Lower leg skin (tissue), 4 donors: ENCODE measurements around the gene STARD9. TPM values are rescaled to one million over a fixed set of nuclear protein-coding genes. Genes with fewer than 3 reads are reported as not detected.
"Not testable (repeated sequence)": the region's sequence is repeated elsewhere in the genome, so short reads cannot be mapped to it uniquely, and the experiment has no call there.

Experiments
- DNase-seq, 2 donors: peaks; one replicate each; pipeline ENCODE4 v3.0.0-alpha.2; 2019; ENCODE audit warnings: low spot score in 2 of 2
- H3K4me3 ChIP-seq: fragments of 200-600 bp; sonication (generic); 2 replicates; pipeline ENCODE4 v1.5.1; 2017; ENCODE audit warnings: mild to moderate bottlenecking, low read depth; ENCODE audit not compliant: poor library complexity, severe bottlenecking
- CTCF ChIP-seq, 3 donors: fragments of 450-650 bp; IDR thresholded peaks; one replicate each; pipeline ENCODE4 v1.5.1; 2016; ENCODE audit warnings: antibody characterized with exemption in 3 of 3, mild to moderate bottlenecking in 3 of 3, moderate library complexity in 2 of 3
- POLR2A ChIP-seq, 2 donors: fragments of 450-650 bp; IDR thresholded peaks; one replicate each; pipeline ENCODE4 v1.6.1; 2016 to 2017; ENCODE audit warnings: antibody characterized with exemption in 2 of 2, mild to moderate bottlenecking in 1 of 2, moderate library complexity in 1 of 2
- WGBS, 2 donors: methylation state at CpG; one replicate each; pipeline ENCODE4 v1.1.5; 2018; 5-methylcytosine and 5-hydroxymethylcytosine counted together
- intact Hi-C: fragments of 100-400 bp; cut with DNase I; formaldehyde crosslinking; loops from one replicate; pipeline ENCODE4 v1.15.0; 2023; ENCODE audit warnings: low total_unique reads
- total RNA-seq, 4 donors: library from RNA; depleted of rRNA; stranded (reverse); fragments of >200 nt; gene quantifications; one replicate each; pipeline ENCODE4 v1.1.0, GENCODE V29; 2016

Gene STARD9
- total RNA-seq, 4 donors from 2014 or later: 3.0 to 7.6 (median 6.7) TPM

GRCh38 chr15:42759093-42759492 lies 183.7 kb downstream of the STARD9 start:
- TF ChIP-seq POLR2A (IDR thresholded peaks at IDR 0.05): no peak
- TF ChIP-seq CTCF (IDR thresholded peaks at IDR 0.05): no peak
- H3K4me3 ChIP-seq: no peak overlapping the region
- DNase-seq: no peak
- WGBS, 2 donors: no CpG with 5 or more reads among the region's 2 CpGs
- intact Hi-C loops: no loop called here

GRCh38 chr15:42760759-42761158 lies 185.4 kb downstream of the STARD9 start:
- no peak for TF ChIP-seq CTCF (IDR thresholded peaks at IDR 0.05)
- no peak for TF ChIP-seq POLR2A (IDR thresholded peaks at IDR 0.05)
- WGBS, 2 donors: 97 to 98% methylated on average over 1 of the region's 1 CpG
- H3K4me3 ChIP-seq: no peak overlapping the region
- DNase-seq: no peak
- intact Hi-C loops: no loop called here

- 86 to 87% methylated on average over 2 of the region's 2 CpGs for WGBS, 2 donors
- H3K4me3 ChIP-seq, intact Hi-C loops, DNase-seq: not testable (repeated sequence)
These were observed 186.4 kb downstream of the STARD9 start for GRCh38 chr15:42761813-42762212.

GRCh38 chr15:42764154-42764731 lies 188.8 kb downstream of the STARD9 start:
- WGBS, 2 donors: 84 to 87% methylated on average over 16 of the region's 16 CpGs
- DNase-seq, intact Hi-C loops, H3K4me3 ChIP-seq: not testable (repeated sequence)

GRCh38 chr15:42766109-42766508 lies 190.7 kb downstream of the STARD9 start:
- 87 to 94% methylated on average over 4 of the region's 4 CpGs for WGBS, 2 donors

More at GRCh38 chr15:42766109-42766508, 190.7 kb downstream of the STARD9 start:
- DNase-seq, H3K4me3 ChIP-seq, intact Hi-C loops: not testable (repeated sequence)

Other genes starting within 250 kb of the STARD9 start
- gene CAPN3, start 216.1 kb upstream of the STARD9 start, total RNA-seq: 10 to 100 TPM; 20.3 to 42.9 (median 35.9) TPM
- 10 to 100 TPM; 23.1 to 40.0 (median 31.1) TPM for gene ZNF106, start 84.5 kb upstream of the STARD9 start, total RNA-seq
- gene SNAP23, start 80.0 kb upstream of the STARD9 start, total RNA-seq: 10 to 100 TPM; 24.8 to 63.3 (median 42.4) TPM
- 10 to 100 TPM; 13.0 to 29.6 (median 24.3) TPM for gene LRRC57, start 26.8 kb upstream of the STARD9 start, total RNA-seq
- gene HAUS2, start 26.8 kb upstream of the STARD9 start, total RNA-seq: 10 to 100 TPM in 3 of 4 donors, 1 to 10 TPM in 1; 10.0 to 24.2 (median 23.7) TPM
- gene CDAN1, start 161.5 kb downstream of the STARD9 start, total RNA-seq: 10 to 100 TPM; 10.5 to 16.0 (median 14.0) TPM